Activated CD8-positive, alpha-beta memory T cell treated with anti-CD3 and anti-CD28 coated beads for 36 hours (primary cell): Measurements from ENCODE around the gene KIAA0232. TPM values are rescaled to one million over a fixed set of nuclear protein-coding genes. Genes with fewer than 3 reads are reported as not detected.
"Not testable (repeated sequence)": the region's sequence is repeated elsewhere in the genome, so short reads cannot be mapped to it uniquely, and the experiment has no call there.

Experiments used
- CTCF ChIA-PET: fragments of 350-600 bp; sonication (Branson Sonifier 250); formaldehyde crosslinking; loops from one replicate; lab custom pipeline; 2021; ENCODE audit warnings: antibody characterized with exemption; lab: Charles Lee
- POLR2A ChIA-PET: fragments of 350-600 bp; sonication (Branson Sonifier 250); formaldehyde crosslinking; loops from one replicate; lab custom pipeline; 2021; ENCODE audit warnings: antibody characterized with exemption; lab: Charles Lee
- total RNA-seq, 2 experiments: library from RNA; stranded (reverse); gene quantifications; one replicate each; pipeline ENCODE4 v1.2.3, GENCODE V29; 2021

Gene KIAA0232
- total RNA-seq, 2 experiments from 2014 or later, result 14.0 to 17.5 TPM

- ChIA-PET POLR2A (interaction anchor here (0.5 kb wide), 1 partner anchor 75 kb away, joined by 3 read pairs; no protein-coding TSS in a partner anchor), CTCF (no interaction called here)
These were observed 27.9 kb upstream of the KIAA0232 start for GRCh38 chr4:6754481-6755087.

GRCh38 chr4:6755088-6755753 lies 27.3 kb upstream of the KIAA0232 start:
- POLR2A ChIA-PET, result no interaction called here
- CTCF ChIA-PET, result no interaction called here

- CTCF ChIA-PET, POLR2A ChIA-PET: not testable (repeated sequence)
These were observed 26.2 kb upstream of the KIAA0232 start for GRCh38 chr4:6756345-6756744.

- CTCF ChIA-PET, result interaction anchor here (1.2 kb wide), 1 partner anchor 85 kb away, joined by 4 read pairs; a partner anchor contains a TSS
- POLR2A ChIA-PET, result no interaction called here
These were observed 23.8 kb upstream of the KIAA0232 start for GRCh38 chr4:6758728-6759127.

GRCh38 chr4:6760865-6761264 lies 21.7 kb upstream of the KIAA0232 start:
- POLR2A ChIA-PET, result no interaction called here
- CTCF ChIA-PET, result interaction anchor here (1.1 kb wide), 1 partner anchor 40 kb away, joined by 4 read pairs; no protein-coding TSS in a partner anchor

- CTCF ChIA-PET, result interaction anchor here (1.4 kb wide), 1 partner anchor 20 kb away, joined by 3 read pairs; no protein-coding TSS in a partner anchor
These were observed 20.6 kb upstream of the KIAA0232 start for GRCh38 chr4:6761649-6762615.

GRCh38 chr4:6763330-6763851 lies 19.1 kb upstream of the KIAA0232 start:
- POLR2A ChIA-PET, result no interaction called here
- CTCF ChIA-PET, result interaction anchor here (1.4 kb wide), 1 partner anchor 18 kb away, joined by 3 read pairs; no protein-coding TSS in a partner anchor

More at GRCh38 chr4:6761649-6762615, 20.6 kb upstream of the KIAA0232 start:
- POLR2A ChIA-PET, result no interaction called here

- ChIA-PET CTCF (no interaction called here), POLR2A (no interaction called here)
These were observed 17.4 kb upstream of the KIAA0232 start for GRCh38 chr4:6764976-6765620.

- ChIA-PET CTCF (no interaction called here), POLR2A (no interaction called here)
These were observed 16.8 kb upstream of the KIAA0232 start for GRCh38 chr4:6765703-6766102.

- ChIA-PET POLR2A (no interaction called here), CTCF (interaction anchor here (0.7 to 1.8 kb wide), 3 partner anchors 8 to 107 kb away, joined by 3 to 5 read pairs (median 3); no protein-coding TSS in a partner anchor)
These were observed 15.2 kb upstream of the KIAA0232 start for GRCh38 chr4:6767386-6767747.

GRCh38 chr4:6767748-6768538 lies 14.6 kb upstream of the KIAA0232 start:
- ChIA-PET POLR2A (no interaction called here), CTCF (interaction anchor here (0.8 to 1.8 kb wide), 2 partner anchors 48 to 106 kb away, joined by 3 to 5 read pairs; no protein-coding TSS in a partner anchor)

- ChIA-PET CTCF (interaction anchor here (0.9 kb wide), 1 partner anchor 16 kb away, joined by 3 read pairs; no protein-coding TSS in a partner anchor), POLR2A (no interaction called here)
These were observed 14.0 kb upstream of the KIAA0232 start for GRCh38 chr4:6768539-6768905.

- ChIA-PET POLR2A (no interaction called here), CTCF (interaction anchor here (0.9 to 1.9 kb wide), 2 partner anchors 15 to 49 kb away, joined by 3 to 7 read pairs; no protein-coding TSS in a partner anchor)
These were observed 13.1 kb upstream of the KIAA0232 start for GRCh38 chr4:6769233-6769988.

- POLR2A ChIA-PET, result no interaction called here
- CTCF ChIA-PET, result interaction anchor here (1.9 kb wide), 1 partner anchor 50 kb away, joined by 7 read pairs; no protein-coding TSS in a partner anchor
These were observed 12.5 kb upstream of the KIAA0232 start for GRCh38 chr4:6769989-6770420.

GRCh38 chr4:6770581-6771228 lies 11.8 kb upstream of the KIAA0232 start:
- POLR2A ChIA-PET, result no interaction called here
- CTCF ChIA-PET, result interaction anchor here (1.9 kb wide), 1 partner anchor 51 kb away, joined by 7 read pairs; no protein-coding TSS in a partner anchor

GRCh38 chr4:6771229-6771671 lies 11.3 kb upstream of the KIAA0232 start:
- CTCF ChIA-PET, result no interaction called here

More at GRCh38 chr4:6771229-6771671, 11.3 kb upstream of the KIAA0232 start:
- POLR2A ChIA-PET, result no interaction called here
